G401 (cell line): ENCODE results near the gene LPIN3. TPM values are rescaled to one million over a fixed set of nuclear protein-coding genes. Genes with fewer than 3 reads are reported as not detected.
A peak's percentile ranks its signal among the peaks of the same experiment; 100 is the strongest.
"Not testable (repeated sequence)": the region's sequence is repeated elsewhere in the genome, so short reads cannot be mapped to it uniquely, and the experiment has no call there.

ENCODE experiments used
- DNase-seq: peaks from one replicate; pipeline ENCODE4 v3.0.0-alpha.2; 2015; ENCODE audit warnings: low spot score
- in situ Hi-C: cut with HindIII; loops from 2 replicates; pipeline ENCODE4 v1.10.0; 2016; ENCODE audit warnings: low sequenced_read_pairs, mixed read lengths
- total RNA-seq: library from RNA; depleted of rRNA; stranded (reverse); fragments of >200 nt; shearing (Covaris generic); gene quantifications from 2 replicates; pipeline ENCODE4 v1.2.3, GENCODE V29; 2014; rRNA removed

Gene LPIN3, protein sequence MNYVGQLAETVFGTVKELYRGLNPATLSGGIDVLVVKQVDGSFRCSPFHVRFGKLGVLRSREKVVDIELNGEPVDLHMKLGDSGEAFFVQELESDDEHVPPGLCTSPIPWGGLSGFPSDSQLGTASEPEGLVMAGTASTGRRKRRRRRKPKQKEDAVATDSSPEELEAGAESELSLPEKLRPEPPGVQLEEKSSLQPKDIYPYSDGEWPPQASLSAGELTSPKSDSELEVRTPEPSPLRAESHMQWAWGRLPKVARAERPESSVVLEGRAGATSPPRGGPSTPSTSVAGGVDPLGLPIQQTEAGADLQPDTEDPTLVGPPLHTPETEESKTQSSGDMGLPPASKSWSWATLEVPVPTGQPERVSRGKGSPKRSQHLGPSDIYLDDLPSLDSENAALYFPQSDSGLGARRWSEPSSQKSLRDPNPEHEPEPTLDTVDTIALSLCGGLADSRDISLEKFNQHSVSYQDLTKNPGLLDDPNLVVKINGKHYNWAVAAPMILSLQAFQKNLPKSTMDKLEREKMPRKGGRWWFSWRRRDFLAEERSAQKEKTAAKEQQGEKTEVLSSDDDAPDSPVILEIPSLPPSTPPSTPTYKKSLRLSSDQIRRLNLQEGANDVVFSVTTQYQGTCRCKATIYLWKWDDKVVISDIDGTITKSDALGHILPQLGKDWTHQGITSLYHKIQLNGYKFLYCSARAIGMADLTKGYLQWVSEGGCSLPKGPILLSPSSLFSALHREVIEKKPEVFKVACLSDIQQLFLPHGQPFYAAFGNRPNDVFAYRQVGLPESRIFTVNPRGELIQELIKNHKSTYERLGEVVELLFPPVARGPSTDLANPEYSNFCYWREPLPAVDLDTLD
- total RNA-seq: 10.8 and 14.6 TPM in 2 replicates

DNA sequence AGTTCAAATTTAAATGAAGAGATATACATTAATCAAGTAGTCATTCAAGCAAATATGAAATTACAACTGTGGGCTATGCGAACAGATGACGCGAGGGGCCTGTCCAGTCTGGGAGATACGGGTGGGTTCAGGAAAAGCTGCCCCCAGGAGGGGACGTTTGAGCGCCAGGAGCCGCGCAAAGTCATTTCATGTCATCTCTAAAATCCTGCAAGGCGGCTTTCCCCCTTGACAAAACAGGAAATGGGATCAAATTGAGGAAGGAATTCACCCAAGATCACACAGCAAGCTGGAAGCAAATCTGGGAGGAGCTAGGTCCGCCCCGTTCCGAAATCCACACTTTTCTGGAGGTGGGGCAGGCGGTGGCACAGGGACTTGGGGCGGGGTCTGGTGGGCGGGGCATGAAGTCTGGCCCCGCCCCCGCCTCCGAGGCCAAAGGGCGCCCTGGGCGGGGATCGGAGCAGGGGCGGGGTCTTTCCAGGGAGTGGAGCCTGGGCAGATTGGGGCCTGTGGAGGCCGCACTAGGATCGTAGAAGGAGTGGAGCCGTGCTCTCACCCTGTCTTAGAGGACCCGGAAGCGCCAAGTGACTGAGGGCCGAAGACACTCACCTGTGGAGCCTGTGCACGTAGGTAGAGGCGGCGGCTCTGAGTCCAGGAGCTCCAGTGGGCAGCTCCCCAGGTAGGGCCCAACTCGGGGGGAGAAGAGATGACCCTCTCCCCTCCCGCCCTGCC is at the start of gene LPIN3:
TSS of gene LPIN3 (plus strand) at position 495 of the 729 bp plus-strand sequence. CDS start 4,983 bp downstream, outside the sequence.
- DNase-seq: peak; percentile 55
- in situ Hi-C loops: no loop called here

- DNase-seq: peak; percentile 79
- in situ Hi-C loops: no loop called here
Observed at GRCh38 chr20:41293269-41294037, 47.2 kb upstream of the LPIN3 start.

DNA sequence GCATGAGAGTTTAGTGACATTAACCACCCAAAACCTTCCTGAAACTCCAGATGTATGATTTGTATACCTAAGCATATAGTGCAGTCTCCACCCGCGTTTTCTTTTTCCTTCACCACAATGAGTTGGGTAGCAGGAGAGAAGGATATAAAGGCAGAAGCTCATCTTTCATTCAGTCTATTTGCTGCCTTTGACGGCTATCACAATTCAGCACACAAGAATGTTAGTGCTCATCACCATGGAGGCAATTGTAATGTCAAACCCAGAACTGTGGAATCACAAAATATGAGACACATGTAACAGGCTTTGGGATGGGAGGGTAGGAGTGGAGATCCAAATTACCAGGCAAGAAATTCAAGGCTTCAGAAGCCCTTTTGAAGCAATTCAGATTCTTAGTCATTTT is 40.7 kb upstream of the LPIN3 start:
- in situ Hi-C loops: no loop called here
- DNase-seq: no peak

- DNase-seq: no peak
- in situ Hi-C loops: no loop called here
Observed at GRCh38 chr20:41300383-41300782, 40.2 kb upstream of the LPIN3 start.

- in situ Hi-C loops: no loop called here
Observed at GRCh38 chr20:41300886-41301285, 39.7 kb upstream of the LPIN3 start.

GRCh38 chr20:41304002-41304401 is 36.6 kb upstream of the LPIN3 start:
- in situ Hi-C loops: no loop called here

More at GRCh38 chr20:41300886-41301285, 39.7 kb upstream of the LPIN3 start:
- DNase-seq: no peak

DNA sequence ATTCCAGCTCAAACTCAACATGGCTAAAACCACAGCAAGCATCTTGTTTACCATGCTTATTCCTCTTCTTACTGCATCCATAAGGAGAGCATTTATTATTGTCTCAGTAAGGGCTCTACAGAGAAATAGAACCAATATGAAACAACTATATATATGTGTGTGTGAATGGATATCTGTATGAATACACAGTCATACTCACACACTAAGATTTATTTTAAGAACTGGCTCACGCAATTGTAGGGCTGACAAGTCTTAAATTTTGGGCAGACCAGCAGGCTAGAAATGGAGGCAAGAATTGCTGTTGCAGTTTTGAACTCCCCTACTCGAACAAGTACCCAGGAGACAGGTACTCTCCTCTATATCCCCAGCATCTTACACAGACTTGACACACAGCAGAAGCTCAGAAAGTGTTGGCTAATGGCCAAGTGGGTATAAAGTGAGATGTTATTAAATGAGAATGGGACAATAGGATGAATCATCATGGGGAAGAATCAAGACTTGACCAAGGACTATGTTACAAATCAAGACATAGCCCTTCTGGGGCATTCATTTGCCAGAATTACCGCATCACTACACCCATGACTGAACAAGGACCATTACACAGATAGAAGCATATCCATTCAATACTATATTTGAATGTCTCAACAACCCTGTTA is 36.1 kb upstream of the LPIN3 start:
- in situ Hi-C loops: no loop called here
- DNase-seq: peak; percentile 13

More at GRCh38 chr20:41304002-41304401, 36.6 kb upstream of the LPIN3 start:
- DNase-seq: no peak

- in situ Hi-C loops: no loop called here
- DNase-seq: no peak
Observed at GRCh38 chr20:41306061-41306727, 34.4 kb upstream of the LPIN3 start.

DNA sequence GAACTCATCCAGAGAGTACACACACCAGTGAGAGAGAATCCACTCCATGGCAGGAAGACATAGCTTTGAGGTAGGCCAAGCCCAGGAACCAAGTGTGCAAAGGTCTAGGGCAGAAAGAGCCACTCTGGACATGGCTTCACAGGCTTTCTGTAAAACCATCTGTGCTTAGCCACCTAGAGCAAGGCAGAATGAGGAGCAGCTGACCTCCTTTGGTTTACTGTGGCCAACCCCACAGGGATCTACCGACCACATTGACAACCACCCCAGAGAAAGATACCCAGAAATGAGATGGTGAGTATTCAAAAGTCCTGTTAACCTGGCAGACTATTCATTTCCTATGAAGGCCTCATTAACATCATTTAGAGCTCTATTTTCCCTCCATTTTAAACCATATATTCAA is 33.6 kb upstream of the LPIN3 start:
- DNase-seq: no peak
- in situ Hi-C loops: no loop called here

GRCh38 chr20:41308290-41308711 is 32.3 kb upstream of the LPIN3 start:
- in situ Hi-C loops: no loop called here
- DNase-seq: no peak

- DNase-seq: no peak
- in situ Hi-C loops: no loop called here
Observed at GRCh38 chr20:41308726-41309413, 31.8 kb upstream of the LPIN3 start.

DNA sequence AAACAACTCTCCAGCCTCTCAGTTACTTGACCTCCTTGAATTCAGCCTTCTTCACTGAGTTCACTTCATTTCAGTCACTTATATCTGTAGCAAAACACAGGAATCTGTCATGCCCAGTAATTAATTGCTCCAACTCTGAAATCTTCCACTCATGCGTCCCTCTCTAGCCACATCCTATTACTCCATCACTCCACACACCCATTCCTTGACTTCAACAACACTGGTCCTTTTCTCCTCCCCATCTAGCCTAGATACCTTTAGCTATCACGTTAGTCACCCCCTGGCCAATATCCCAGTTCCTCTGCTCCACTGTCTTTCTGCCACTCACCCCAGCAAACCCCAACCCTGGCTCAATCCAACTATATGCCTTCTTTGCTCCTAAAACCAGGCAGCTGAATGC is 30.8 kb upstream of the LPIN3 start:
- no peak for DNase-seq
- in situ Hi-C loops: no loop called here

DNA sequence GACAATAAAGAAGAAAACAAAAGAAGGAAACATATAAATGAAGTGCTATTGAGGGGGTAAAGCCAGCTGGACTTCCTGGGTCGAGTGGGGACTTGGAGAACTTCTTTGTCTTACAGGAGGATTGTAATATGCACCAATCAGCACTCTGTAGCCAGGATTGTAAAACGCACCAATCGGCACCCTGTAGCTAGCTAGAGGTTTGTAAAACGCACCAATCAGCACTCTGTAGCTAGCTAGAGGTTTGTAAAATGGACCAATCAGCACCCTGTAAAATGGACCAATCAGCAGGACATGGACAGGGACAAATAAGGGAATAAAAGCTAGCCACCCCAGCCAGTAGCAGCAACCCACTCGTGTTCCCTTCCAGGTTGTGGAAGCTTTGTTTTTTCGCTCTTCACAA is 28.6 kb upstream of the LPIN3 start:
- in situ Hi-C loops, DNase-seq: not testable (repeated sequence)

DNA sequence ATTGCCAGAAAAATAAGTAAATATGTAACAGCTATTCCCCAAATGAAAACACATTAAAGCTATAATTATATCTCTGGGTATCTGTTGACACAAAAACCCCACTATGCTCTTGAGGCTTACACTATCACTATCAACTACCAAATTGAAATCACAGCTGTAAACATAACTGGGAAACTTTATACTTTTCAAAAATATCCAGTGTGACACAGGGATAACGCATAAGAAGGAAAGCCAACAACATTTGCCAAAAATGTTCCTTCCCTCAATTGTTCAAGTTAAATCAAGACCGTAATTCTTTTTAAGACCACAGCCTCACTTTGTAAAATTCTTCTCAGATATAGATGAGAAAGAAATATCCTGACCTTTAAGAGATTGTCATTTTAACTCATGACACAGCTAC is 26.2 kb upstream of the LPIN3 start:
- in situ Hi-C loops: no loop called here
- DNase-seq: no peak

GRCh38 chr20:41316051-41316450 is 24.6 kb upstream of the LPIN3 start:
- in situ Hi-C loops: no loop called here
- DNase-seq: peak; percentile 52

GRCh38 chr20:41316602-41317545 is 23.7 kb upstream of the LPIN3 start:
- in situ Hi-C loops: no loop called here
- DNase-seq: peak; percentile 77
